ENCODE data around the gene AURKB. TPM values are rescaled to one million over a fixed set of nuclear protein-coding genes. Genes with fewer than 3 reads are reported as not detected.

Gene AURKB
- total and polyA plus RNA-seq, 2 of the 13 experiments (the other 11 are each of a cell fraction or from before 2014, with no cell fraction given), result 29.5 to 75.3 TPM

DNA sequence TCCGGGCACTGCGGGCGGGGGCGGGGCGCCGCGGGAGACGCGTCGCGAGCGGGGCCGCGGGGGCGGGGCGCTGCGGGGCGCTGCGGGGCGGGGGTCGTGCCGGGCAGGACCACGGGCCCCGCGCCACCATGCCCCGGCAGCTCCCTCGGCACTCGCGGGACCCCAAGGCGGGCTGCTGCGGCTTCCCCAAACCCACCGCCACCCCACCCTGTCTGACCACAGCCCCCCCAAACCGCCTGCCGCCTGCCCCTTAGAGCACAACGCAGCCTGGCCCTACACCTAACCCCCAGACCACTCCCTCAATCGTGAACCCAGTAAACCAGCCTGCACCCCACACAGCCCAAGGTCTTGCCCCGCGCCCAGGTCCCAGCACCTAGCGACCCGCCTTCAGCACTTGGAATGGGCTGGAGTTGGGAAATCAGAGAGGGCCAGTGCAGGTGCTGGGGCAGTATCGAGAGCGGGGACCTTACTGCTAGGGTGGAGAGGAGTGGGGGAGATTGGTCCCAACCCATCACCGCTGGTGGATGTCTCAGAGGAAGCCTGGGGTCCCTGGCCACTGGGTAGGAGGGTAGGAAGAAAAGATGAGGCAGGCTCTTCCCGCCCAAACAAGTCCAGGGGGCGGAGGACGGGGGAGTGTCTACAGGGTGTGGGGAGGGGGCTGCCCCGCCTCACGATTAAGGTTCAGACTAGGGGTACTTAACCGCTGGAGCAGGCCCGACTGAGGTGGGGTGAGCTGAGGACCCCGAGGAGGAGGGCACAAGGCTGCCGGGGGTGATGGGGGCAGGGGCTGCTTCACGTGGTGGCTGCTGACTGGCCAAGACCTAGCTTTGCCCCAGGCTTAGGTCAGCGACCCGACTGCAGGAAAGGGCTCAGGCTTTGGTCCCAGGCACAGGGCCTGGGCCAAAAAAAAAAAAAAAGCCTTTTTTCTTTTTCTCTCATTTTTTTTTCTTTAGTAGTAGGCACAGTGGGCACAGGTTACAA, 47.1 kb downstream of the AURKB start (continued):
- TF ChIP-seq, protein P1, sequence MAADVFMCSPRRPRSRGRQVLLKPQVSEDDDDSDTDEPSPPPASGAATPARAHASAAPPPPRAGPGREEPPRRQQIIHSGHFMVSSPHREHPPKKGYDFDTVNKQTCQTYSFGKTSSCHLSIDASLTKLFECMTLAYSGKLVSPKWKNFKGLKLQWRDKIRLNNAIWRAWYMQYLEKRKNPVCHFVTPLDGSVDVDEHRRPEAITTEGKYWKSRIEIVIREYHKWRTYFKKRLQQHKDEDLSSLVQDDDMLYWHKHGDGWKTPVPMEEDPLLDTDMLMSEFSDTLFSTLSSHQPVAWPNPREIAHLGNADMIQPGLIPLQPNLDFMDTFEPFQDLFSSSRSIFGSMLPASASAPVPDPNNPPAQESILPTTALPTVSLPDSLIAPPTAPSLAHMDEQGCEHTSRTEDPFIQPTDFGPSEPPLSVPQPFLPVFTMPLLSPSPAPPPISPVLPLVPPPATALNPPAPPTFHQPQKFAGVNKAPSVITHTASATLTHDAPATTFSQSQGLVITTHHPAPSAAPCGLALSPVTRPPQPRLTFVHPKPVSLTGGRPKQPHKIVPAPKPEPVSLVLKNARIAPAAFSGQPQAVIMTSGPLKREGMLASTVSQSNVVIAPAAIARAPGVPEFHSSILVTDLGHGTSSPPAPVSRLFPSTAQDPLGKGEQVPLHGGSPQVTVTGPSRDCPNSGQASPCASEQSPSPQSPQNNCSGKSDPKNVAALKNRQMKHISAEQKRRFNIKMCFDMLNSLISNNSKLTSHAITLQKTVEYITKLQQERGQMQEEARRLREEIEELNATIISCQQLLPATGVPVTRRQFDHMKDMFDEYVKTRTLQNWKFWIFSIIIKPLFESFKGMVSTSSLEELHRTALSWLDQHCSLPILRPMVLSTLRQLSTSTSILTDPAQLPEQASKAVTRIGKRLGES (CRISPR knock-in tag; IDR thresholded peaks at IDR 0.05; ENCODE audit: borderline replicate concordance), result no peak
- TF ChIP-seq SPEN (CRISPR knock-in tag; IDR thresholded peaks at IDR 0.05; ENCODE audit: low read depth) (no peak), ZNF160 (CRISPR knock-in tag; IDR thresholded peaks at IDR 0.05) (no peak), ZFP37 (CRISPR knock-in tag; IDR thresholded peaks at IDR 0.05; ENCODE audit: borderline replicate concordance) (no peak), ZNF660 (CRISPR knock-in tag; IDR thresholded peaks at IDR 0.05; ENCODE audit: borderline replicate concordance, low read depth) (no peak), RCOR2 (CRISPR knock-in tag; IDR thresholded peaks at IDR 0.05) (no peak), ZNF101 (CRISPR knock-in tag; IDR thresholded peaks at IDR 0.05; ENCODE audit: borderline replicate concordance, low read depth) (no peak), HMGA1 (CRISPR knock-in tag; conservative IDR thresholded peaks at IDR 0.05) (no peak), NR2F1 (CRISPR knock-in tag; IDR thresholded peaks at IDR 0.05) (no peak), MED1 (CRISPR knock-in tag; IDR thresholded peaks at IDR 0.05) (no peak; the same call in 1 of the 2 replicates)
- TF ChIP-seq, protein P2, sequence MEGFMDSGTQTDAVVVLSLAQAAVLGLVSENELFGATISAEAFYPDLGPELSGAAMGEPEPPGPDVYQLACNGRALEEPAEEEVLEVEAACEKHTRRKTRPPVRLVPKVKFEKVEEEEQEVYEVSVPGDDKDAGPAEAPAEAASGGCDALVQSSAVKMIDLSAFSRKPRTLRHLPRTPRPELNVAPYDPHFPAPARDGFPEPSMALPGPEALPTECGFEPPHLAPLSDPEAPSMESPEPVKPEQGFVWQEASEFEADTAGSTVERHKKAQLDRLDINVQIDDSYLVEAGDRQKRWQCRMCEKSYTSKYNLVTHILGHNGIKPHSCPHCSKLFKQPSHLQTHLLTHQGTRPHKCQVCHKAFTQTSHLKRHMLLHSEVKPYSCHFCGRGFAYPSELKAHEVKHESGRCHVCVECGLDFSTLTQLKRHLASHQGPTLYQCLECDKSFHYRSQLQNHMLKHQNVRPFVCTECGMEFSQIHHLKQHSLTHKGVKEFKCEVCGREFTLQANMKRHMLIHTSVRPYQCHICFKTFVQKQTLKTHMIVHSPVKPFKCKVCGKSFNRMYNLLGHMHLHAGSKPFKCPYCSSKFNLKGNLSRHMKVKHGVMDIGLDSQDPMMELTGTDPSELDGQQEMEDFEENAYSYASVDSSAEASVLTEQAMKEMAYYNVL (CRISPR knock-in tag; IDR thresholded peaks at IDR 0.05; ENCODE audit: borderline replicate concordance), result 0 out of 2 replicates have a peak, but pooled peaks have one; percentile 15
- TF ChIP-seq, protein P3, sequence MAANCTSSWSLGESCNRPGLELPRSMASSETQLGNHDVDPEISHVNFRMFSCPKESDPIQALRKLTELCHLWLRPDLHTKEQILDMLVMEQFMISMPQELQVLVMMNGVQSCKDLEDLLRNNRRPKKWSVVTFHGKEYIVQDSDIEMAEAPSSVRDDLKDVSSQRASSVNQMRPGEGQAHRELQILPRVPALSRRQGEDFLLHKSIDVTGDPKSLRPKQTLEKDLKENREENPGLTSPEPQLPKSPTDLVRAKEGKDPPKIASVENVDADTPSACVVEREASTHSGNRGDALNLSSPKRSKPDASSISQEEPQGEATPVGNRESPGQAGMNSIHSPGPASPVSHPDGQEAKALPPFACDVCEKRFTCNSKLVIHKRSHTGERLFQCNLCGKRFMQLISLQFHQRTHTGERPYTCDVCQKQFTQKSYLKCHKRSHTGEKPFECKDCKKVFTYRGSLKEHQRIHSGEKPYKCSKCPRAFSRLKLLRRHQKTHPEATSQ (CRISPR knock-in tag; IDR thresholded peaks at IDR 0.05; ENCODE audit: borderline replicate concordance), result no peak
- TF ChIP-seq, protein P4, sequence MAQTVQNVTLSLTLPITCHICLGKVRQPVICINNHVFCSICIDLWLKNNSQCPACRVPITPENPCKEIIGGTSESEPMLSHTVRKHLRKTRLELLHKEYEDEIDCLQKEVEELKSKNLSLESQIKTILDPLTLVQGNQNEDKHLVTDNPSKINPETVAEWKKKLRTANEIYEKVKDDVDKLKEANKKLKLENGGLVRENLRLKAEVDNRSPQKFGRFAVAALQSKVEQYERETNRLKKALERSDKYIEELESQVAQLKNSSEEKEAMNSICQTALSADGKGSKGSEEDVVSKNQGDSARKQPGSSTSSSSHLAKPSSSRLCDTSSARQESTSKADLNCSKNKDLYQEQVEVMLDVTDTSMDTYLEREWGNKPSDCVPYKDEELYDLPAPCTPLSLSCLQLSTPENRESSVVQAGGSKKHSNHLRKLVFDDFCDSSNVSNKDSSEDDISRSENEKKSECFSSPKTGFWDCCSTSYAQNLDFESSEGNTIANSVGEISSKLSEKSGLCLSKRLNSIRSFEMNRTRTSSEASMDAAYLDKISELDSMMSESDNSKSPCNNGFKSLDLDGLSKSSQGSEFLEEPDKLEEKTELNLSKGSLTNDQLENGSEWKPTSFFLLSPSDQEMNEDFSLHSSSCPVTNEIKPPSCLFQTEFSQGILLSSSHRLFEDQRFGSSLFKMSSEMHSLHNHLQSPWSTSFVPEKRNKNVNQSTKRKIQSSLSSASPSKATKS (CRISPR knock-in tag; IDR thresholded peaks at IDR 0.05), result no peak
- TF ChIP-seq, protein P5, sequence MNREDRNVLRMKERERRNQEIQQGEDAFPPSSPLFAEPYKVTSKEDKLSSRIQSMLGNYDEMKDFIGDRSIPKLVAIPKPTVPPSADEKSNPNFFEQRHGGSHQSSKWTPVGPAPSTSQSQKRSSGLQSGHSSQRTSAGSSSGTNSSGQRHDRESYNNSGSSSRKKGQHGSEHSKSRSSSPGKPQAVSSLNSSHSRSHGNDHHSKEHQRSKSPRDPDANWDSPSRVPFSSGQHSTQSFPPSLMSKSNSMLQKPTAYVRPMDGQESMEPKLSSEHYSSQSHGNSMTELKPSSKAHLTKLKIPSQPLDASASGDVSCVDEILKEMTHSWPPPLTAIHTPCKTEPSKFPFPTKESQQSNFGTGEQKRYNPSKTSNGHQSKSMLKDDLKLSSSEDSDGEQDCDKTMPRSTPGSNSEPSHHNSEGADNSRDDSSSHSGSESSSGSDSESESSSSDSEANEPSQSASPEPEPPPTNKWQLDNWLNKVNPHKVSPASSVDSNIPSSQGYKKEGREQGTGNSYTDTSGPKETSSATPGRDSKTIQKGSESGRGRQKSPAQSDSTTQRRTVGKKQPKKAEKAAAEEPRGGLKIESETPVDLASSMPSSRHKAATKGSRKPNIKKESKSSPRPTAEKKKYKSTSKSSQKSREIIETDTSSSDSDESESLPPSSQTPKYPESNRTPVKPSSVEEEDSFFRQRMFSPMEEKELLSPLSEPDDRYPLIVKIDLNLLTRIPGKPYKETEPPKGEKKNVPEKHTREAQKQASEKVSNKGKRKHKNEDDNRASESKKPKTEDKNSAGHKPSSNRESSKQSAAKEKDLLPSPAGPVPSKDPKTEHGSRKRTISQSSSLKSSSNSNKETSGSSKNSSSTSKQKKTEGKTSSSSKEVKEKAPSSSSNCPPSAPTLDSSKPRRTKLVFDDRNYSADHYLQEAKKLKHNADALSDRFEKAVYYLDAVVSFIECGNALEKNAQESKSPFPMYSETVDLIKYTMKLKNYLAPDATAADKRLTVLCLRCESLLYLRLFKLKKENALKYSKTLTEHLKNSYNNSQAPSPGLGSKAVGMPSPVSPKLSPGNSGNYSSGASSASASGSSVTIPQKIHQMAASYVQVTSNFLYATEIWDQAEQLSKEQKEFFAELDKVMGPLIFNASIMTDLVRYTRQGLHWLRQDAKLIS (CRISPR knock-in tag; IDR thresholded peaks at IDR 0.05), result no peak

All from HepG2 (cell line).